CD4-positive, alpha-beta T cell (primary cell): ENCODE data around the gene NEK5. TPM values are rescaled to one million over a fixed set of nuclear protein-coding genes. Genes with fewer than 3 reads are reported as not detected.

Source experiments
- ATAC-seq: fragments of 200-7000 bp; cut with Tn5 transposase; one replicate; pipeline ENCODE4 v1.10.0; 2022; ENCODE audit warnings: mild to moderate bottlenecking; ENCODE audit not compliant: poor library complexity
- CTCF ChIA-PET: fragments of 350-600 bp; sonication (Branson Sonifier 250); formaldehyde crosslinking; loops from one replicate; lab custom pipeline; 2021; ENCODE audit warnings: antibody characterized with exemption, inconsistent platforms; lab: Charles Lee
- POLR2A ChIA-PET: fragments of 350-600 bp; sonication (Branson Sonifier 250); formaldehyde crosslinking; loops from one replicate; lab custom pipeline; 2021; ENCODE audit warnings: antibody characterized with exemption, inconsistent platforms; lab: Charles Lee
- DNase-seq, 14 experiments: peaks; one replicate each; pipeline ENCODE4 v3.0.0-alpha.2; 2013 to 2020; ENCODE audit warnings: mixed read lengths in 2 of 14
- H3K27ac ChIP-seq, 2 donors: one replicate each; pipeline versions ENCODE4 v1.5.1 to v1.7.0; 2013; ENCODE audit warnings: low read length in 2 of 2, low read depth in 1 of 2, mild to moderate bottlenecking in 1 of 2
- H3K27me3 ChIP-seq, 2 experiments: 1 replicate in 1 of 2; 2 replicates in 1 of 2; pipeline versions ENCODE4 v1.6.1 to v1.7.0; 2013; ENCODE audit warnings: low read length in 2 of 2, control low read depth in 1 of 2, mild to moderate bottlenecking in 1 of 2, moderate library complexity in 1 of 2; ENCODE audit not compliant: insufficient read depth in 2 of 2, control insufficient read depth in 1 of 2
- H3K36me3 ChIP-seq: one replicate; pipeline ENCODE4 v1.6.1; 2013; ENCODE audit warnings: low read length, control low read depth; ENCODE audit not compliant: insufficient read depth
- H3K4me1 ChIP-seq: one replicate; pipeline ENCODE4 v1.6.1; 2013; ENCODE audit warnings: low read length, control low read depth; ENCODE audit not compliant: insufficient read depth
- H3K4me3 ChIP-seq: one replicate; pipeline ENCODE4 v1.5.1; 2013; ENCODE audit warnings: mild to moderate bottlenecking, low read length, moderate library complexity
- H3K9me3 ChIP-seq, 2 experiments: 1 replicate in 1 of 2; 2 replicates in 1 of 2; pipeline versions ENCODE4 v1.6.1 to v1.7.0; 2013; ENCODE audit warnings: low read length in 2 of 2, mild to moderate bottlenecking in 2 of 2, control low read depth in 1 of 2, moderate library complexity in 1 of 2; ENCODE audit not compliant: control insufficient read depth in 1 of 2, insufficient read depth in 1 of 2
- H3K27ac Mint-ChIP-seq: one replicate; pipeline ENCODE4 v1.8.0; 2020; ENCODE audit warnings: mixed read lengths
- H3K27me3 Mint-ChIP-seq: one replicate; pipeline ENCODE4 v1.8.0; 2021; ENCODE audit warnings: mixed read lengths
- H3K36me3 Mint-ChIP-seq: one replicate; pipeline ENCODE4 v1.8.0; 2021; ENCODE audit warnings: low read depth, mixed read lengths
- H3K4me1 Mint-ChIP-seq: one replicate; pipeline ENCODE4 v1.8.0; 2021; ENCODE audit warnings: low read depth, mixed read lengths
- H3K4me3 Mint-ChIP-seq: one replicate; pipeline ENCODE4 v1.8.0; 2020; ENCODE audit warnings: mild to moderate bottlenecking, mixed read lengths
- H3K9me3 Mint-ChIP-seq: one replicate; pipeline ENCODE4 v1.8.0; 2020; ENCODE audit warnings: mixed read lengths
- CTCF ChIP-seq: fragments of 200-600 bp; IDR thresholded peaks from one replicate; pipeline ENCODE4 v1.8.0; 2022; ENCODE audit warnings: antibody characterized with exemption, mild to moderate bottlenecking
- intact Hi-C, 2 experiments: fragments of 100-400 bp; cut with DNase I in 1 of 2; cut with micrococcal nuclease in 1 of 2; formaldehyde crosslinking; loops; one replicate each; pipeline versions ENCODE4 v1.15.1 to v1.9.0; 2023 to 2025; cut with DNase I, micrococcal nuclease
- total RNA-seq, 174 experiments: library from RNA in 2 of 174; stranded (reverse) in 2 of 174; gene quantifications; one replicate each; pipeline ENCODE4 v1.2.3 and lab custom pipeline; 2021 to 2026

NEK5 gene
- total RNA-seq, 2 experiments from 2014 or later: 0.08 TPM; not detected in 1

GRCh38 chr13:51997186-51997585, 131.7 kb downstream of the NEK5 start:
- no peak overlapping the region for H3K27ac ChIP-seq
- peaks cover 4% of the 10 kb centered on the region for H3K4me1 Mint-ChIP-seq
- DNase-seq (no peak), ATAC-seq (no peak)
- CTCF ChIA-PET: no interaction called here
- H3K4me3 Mint-ChIP-seq: no peak overlapping the region
- no peaks in the 10 kb centered on the region for H3K9me3 ChIP-seq
- no peaks in the 10 kb centered on the region for H3K36me3 ChIP-seq
- no peaks in the 10 kb centered on the region for H3K9me3 Mint-ChIP-seq
- peaks cover 0 to 4% of the 10 kb centered on the region in 2 experiments for H3K27me3 ChIP-seq
- no peak overlapping the region for H3K27ac Mint-ChIP-seq
- no peaks in the 10 kb centered on the region for H3K36me3 Mint-ChIP-seq
- H3K27me3 Mint-ChIP-seq: peaks cover 8% of the 10 kb centered on the region
- H3K4me3 ChIP-seq: no peak overlapping the region
- no peak for TF ChIP-seq CTCF
- no peaks in the 10 kb centered on the region for H3K4me1 ChIP-seq
- POLR2A ChIA-PET: no interaction called here
- intact Hi-C loops: no loop called here

GRCh38 chr13:51996641-51997040, 132.2 kb downstream of the NEK5 start:
- POLR2A ChIA-PET: no interaction called here
- Histone ChIP-seq H3K4me3 (no peak overlapping the region), H3K27ac (no peak overlapping the region), H3K4me1 (no peaks in the 10 kb centered on the region), H3K9me3 (no peaks in the 10 kb centered on the region), H3K27me3 (peaks cover 0 to 4% of the 10 kb centered on the region in 2 experiments), H3K36me3 (no peaks in the 10 kb centered on the region)
- no peak overlapping the region for H3K27ac Mint-ChIP-seq
- intact Hi-C loops: no loop called here
- TF ChIP-seq CTCF: no peak
- no peak for ATAC-seq
- H3K36me3 Mint-ChIP-seq: no peaks in the 10 kb centered on the region
- peaks cover 8% of the 10 kb centered on the region for H3K27me3 Mint-ChIP-seq
- DNase-seq: no peak
- CTCF ChIA-PET: no interaction called here
- no peaks in the 10 kb centered on the region for H3K9me3 Mint-ChIP-seq
- H3K4me1 Mint-ChIP-seq: peaks cover 4% of the 10 kb centered on the region
- H3K4me3 Mint-ChIP-seq: no peak overlapping the region

- no peak for DNase-seq
- ChIA-PET POLR2A (no interaction called here), CTCF (no interaction called here)
- Histone ChIP-seq H3K4me3 (no peak overlapping the region), H3K9me3 (no peaks in the 10 kb centered on the region), H3K4me1 (no peaks in the 10 kb centered on the region), H3K27ac (no peak overlapping the region), H3K27me3 (peaks cover 0 to 4% of the 10 kb centered on the region in 2 experiments), H3K36me3 (no peaks in the 10 kb centered on the region)
- no peak for TF ChIP-seq CTCF
- intact Hi-C loops: no loop called here
- H3K9me3 Mint-ChIP-seq: no peaks in the 10 kb centered on the region
- peaks cover 4% of the 10 kb centered on the region for H3K27me3 Mint-ChIP-seq
- H3K36me3 Mint-ChIP-seq: no peaks in the 10 kb centered on the region
- H3K4me1 Mint-ChIP-seq: no peaks in the 10 kb centered on the region
- ATAC-seq: no peak
- H3K27ac Mint-ChIP-seq: no peak overlapping the region
- no peak overlapping the region for H3K4me3 Mint-ChIP-seq
These were observed 133.0 kb downstream of the NEK5 start for GRCh38 chr13:51995677-51996551.
